H1 (cell line): ENCODE results near the gene ANKFN1. TPM values are rescaled to one million over a fixed set of nuclear protein-coding genes. Genes with fewer than 3 reads are reported as not detected.

ENCODE experiments used
- CTCF ChIA-PET: fragments of 300-600 bp; sonication (Branson Sonifier 250); formaldehyde crosslinking; loops from one replicate; lab custom pipeline; 2021; ENCODE audit not compliant: partially characterized antibody; lab: Charles Lee
- POLR2A ChIA-PET: fragments of 300-600 bp; sonication (Branson Sonifier 250); formaldehyde crosslinking; loops from one replicate; lab custom pipeline; 2021; ENCODE audit warnings: inconsistent platforms; ENCODE audit not compliant: partially characterized antibody; lab: Charles Lee
- DNase-seq, 2 experiments: peaks; one replicate each; pipeline versions ENCODE4 v3.0.0 to v3.0.0-alpha.2; 2010 to 2022; ENCODE audit warnings: low spot score in 2 of 2, low read depth in 1 of 2, mixed read lengths in 1 of 2
- FAIRE-seq: peaks from 2 replicates; lab custom pipeline; 2011; peaks lifted over from hg19 to GRCh38; lab: Jason Lieb, UNC
- H2AFZ ChIP-seq: 2 replicates; pipeline ENCODE4 v1.8.1; 2012; ENCODE audit warnings: low read length, inconsistent platforms
- H2AK5ac ChIP-seq: 2 replicates; pipeline ENCODE4 v1.6.1; 2013; ENCODE audit warnings: low read depth, low read length
- H2BK120ac ChIP-seq: replicated peaks from 2 replicates; pipeline ENCODE3; 2013; ENCODE audit warnings: low read depth, low read length, inconsistent platforms
- H2BK12ac ChIP-seq: 2 replicates; pipeline ENCODE4 v1.6.1; 2013; ENCODE audit warnings: low read depth, low read length
- H2BK15ac ChIP-seq: 2 replicates; pipeline ENCODE4 v1.6.1; 2013; ENCODE audit warnings: low read length
- H2BK20ac ChIP-seq: 2 replicates; pipeline ENCODE4 v1.6.1; 2013; ENCODE audit warnings: low read length
- H2BK5ac ChIP-seq: 2 replicates; pipeline ENCODE4 v1.6.1; 2013; ENCODE audit warnings: low read depth, low read length
- H3K14ac ChIP-seq: 2 replicates; pipeline ENCODE4 v1.6.1; 2013; ENCODE audit warnings: inconsistent platforms; ENCODE audit not compliant: insufficient read length
- H3K18ac ChIP-seq: 2 replicates; pipeline ENCODE4 v1.6.1; 2013; ENCODE audit warnings: low read length; ENCODE audit errors: extremely low read depth
- H3K23ac ChIP-seq: 2 replicates; pipeline ENCODE4 v1.6.1; 2013; ENCODE audit warnings: inconsistent platforms; ENCODE audit not compliant: insufficient read length
- H3K23me2 ChIP-seq: 2 replicates; pipeline ENCODE4 v1.6.1; 2013; ENCODE audit warnings: low read depth, low read length
- H3K27ac ChIP-seq: 2 replicates; pipeline ENCODE4 v1.6.1; 2011; ENCODE audit warnings: low read depth, low read length, inconsistent platforms
- H3K27me3 ChIP-seq, 4 experiments: replicated peaks in 1 of 4; 1 replicate in 1 of 4; 2 replicates in 3 of 4; pipeline versions ENCODE4 v1.6.1 to v1.8.1; 2011 to 2013; ENCODE audit warnings: low read length in 3 of 4, mild to moderate bottlenecking in 3 of 4, inconsistent platforms in 2 of 4, mixed read lengths in 2 of 4, moderate library complexity in 1 of 4; ENCODE audit not compliant: control insufficient read depth in 3 of 4, insufficient read depth in 3 of 4; ENCODE audit errors: extremely low read depth in 1 of 4
- H3K36me3 ChIP-seq, 4 experiments: 2 replicates each; pipeline versions ENCODE4 v1.6.1 to v1.8.1; 2011 to 2013; ENCODE audit warnings: mild to moderate bottlenecking in 4 of 4, low read length in 3 of 4, moderate library complexity in 2 of 4, control low read depth in 1 of 4, inconsistent platforms in 1 of 4; ENCODE audit not compliant: insufficient read depth in 4 of 4, control insufficient read depth in 2 of 4
- H3K4ac ChIP-seq: replicated peaks from 2 replicates; pipeline ENCODE3; 2013; ENCODE audit warnings: low read length, low read depth, mixed read lengths, inconsistent platforms; ENCODE audit not compliant: insufficient read length
- H3K4me1 ChIP-seq, 4 experiments: replicated peaks in 1 of 4; 1 replicate in 1 of 4; 2 replicates in 3 of 4; pipeline versions ENCODE4 v1.6.1 to v1.8.1; 2011 to 2013; ENCODE audit warnings: low read length in 3 of 4, inconsistent platforms in 2 of 4, mixed read lengths in 1 of 4; ENCODE audit not compliant: insufficient read depth in 4 of 4, control insufficient read depth in 3 of 4
- H3K4me2 ChIP-seq, 2 experiments: 2 replicates each; pipeline versions ENCODE4 v1.6.1 to v1.8.1; 2011 to 2013; ENCODE audit warnings: low read depth in 2 of 2, low read length in 2 of 2, control low read depth in 1 of 2, inconsistent platforms in 1 of 2, mild to moderate bottlenecking in 1 of 2; ENCODE audit not compliant: insufficient read depth in 1 of 2
- H3K4me3 ChIP-seq, 4 experiments: fragments of 200-600, 300-600 bp in 1 of 4; sonication (generic), shearing (Covaris generic), sonication (Bioruptor Twin) in 1 of 4; 2 replicates each; pipeline versions ENCODE4 v1.5.1 to v1.8.1; 2011 to 2016; ENCODE audit warnings: low read length in 4 of 4, low read depth in 3 of 4, control low read depth in 2 of 4, inconsistent platforms in 2 of 4, mild to moderate bottlenecking in 2 of 4, mixed read lengths in 1 of 4, moderate library complexity in 1 of 4; ENCODE audit not compliant: insufficient read depth in 2 of 4; ENCODE audit errors: extremely low read depth in 1 of 4
- H3K56ac ChIP-seq: replicated peaks from 2 replicates; pipeline ENCODE3; 2013; ENCODE audit warnings: low read depth, mild to moderate bottlenecking, mixed read lengths, low read length, inconsistent platforms; ENCODE audit not compliant: insufficient read length
- H3K79me1 ChIP-seq: 2 replicates; pipeline ENCODE4 v1.6.1; 2013; ENCODE audit warnings: low read depth, low read length, control low read depth
- H3K79me2 ChIP-seq, 2 experiments: 2 replicates each; pipeline versions ENCODE4 v1.6.1 to v1.8.1; 2012 to 2013; ENCODE audit warnings: low read length in 2 of 2, mild to moderate bottlenecking in 2 of 2, inconsistent platforms in 1 of 2; ENCODE audit not compliant: insufficient read depth in 2 of 2, control insufficient read depth in 1 of 2
- H3K9ac ChIP-seq, 4 experiments: replicated peaks in 1 of 4; 1 replicate in 1 of 4; 2 replicates in 3 of 4; pipeline versions ENCODE4 v1.6.1 to v1.8.1; 2011 to 2013; ENCODE audit warnings: low read depth in 3 of 4, low read length in 3 of 4, control low read depth in 2 of 4, mild to moderate bottlenecking in 2 of 4, moderate library complexity in 2 of 4, inconsistent platforms in 1 of 4; ENCODE audit errors: extremely low read depth in 1 of 4
- H3K9me3 ChIP-seq, 2 experiments: 2 replicates each; pipeline versions ENCODE4 v1.6.1 to v1.8.1; 2012 to 2013; ENCODE audit warnings: mild to moderate bottlenecking in 2 of 2, moderate library complexity in 2 of 2, control low read depth in 1 of 2, inconsistent platforms in 1 of 2, low read depth in 1 of 2, low read length in 1 of 2, mixed read lengths in 1 of 2; ENCODE audit not compliant: insufficient read depth in 2 of 2
- H4K20me1 ChIP-seq, 2 experiments: replicated peaks in 1 of 2; 2 replicates each; pipeline versions ENCODE3 to v1.8.1; 2011 to 2013; ENCODE audit warnings: inconsistent platforms in 2 of 2, low read length in 2 of 2, mild to moderate bottlenecking in 1 of 2; ENCODE audit not compliant: insufficient read depth in 2 of 2, control insufficient read depth in 1 of 2
- H4K5ac ChIP-seq: 2 replicates; pipeline ENCODE4 v1.6.1; 2013; ENCODE audit warnings: low read length, low read depth, mixed read lengths, inconsistent platforms; ENCODE audit not compliant: insufficient read length
- H4K8ac ChIP-seq: 2 replicates; pipeline ENCODE4 v1.8.0; 2013; ENCODE audit warnings: mild to moderate bottlenecking, moderate library complexity, low read length, inconsistent platforms; ENCODE audit not compliant: insufficient read depth; ENCODE audit errors: extremely low read depth
- H4K91ac ChIP-seq: replicated peaks from 2 replicates; pipeline ENCODE3; 2013; ENCODE audit warnings: low read length, mixed read lengths, inconsistent platforms; ENCODE audit not compliant: insufficient read length
- E2F6 ChIP-seq: IDR thresholded peaks from 2 replicates; pipeline ENCODE4 v1.6.1; 2012; ENCODE audit warnings: inconsistent platforms
- GABPA ChIP-seq: IDR thresholded peaks from 2 replicates; pipeline ENCODE4 v1.6.1; 2011; ENCODE audit warnings: mild to moderate bottlenecking, low read length, moderate library complexity, borderline replicate concordance; ENCODE audit not compliant: insufficient read depth
- SAP30 ChIP-seq: fragments of 300-600 bp; sonication (generic); IDR thresholded peaks from 2 replicates; pipeline ENCODE4 v1.7.1; 2012; ENCODE audit warnings: low read length, moderate library complexity, mild to moderate bottlenecking, inconsistent platforms; ENCODE audit not compliant: insufficient read depth, insufficient replicate concordance
- TEAD4 ChIP-seq: IDR thresholded peaks from 2 replicates; pipeline ENCODE4 v1.6.1; 2012; ENCODE audit warnings: low read depth, low read length, inconsistent platforms, mixed read lengths
- WGBS, 2 experiments: shearing (Covaris generic) in 1 of 2; methylation state at CpG; one replicate each; pipeline versions ENCODE4 v1.1.6 to v1.1.7; 2013 to 2015; ENCODE audit warnings: low lambda C conversion rate in 2 of 2, mixed read lengths in 2 of 2, inconsistent platforms in 1 of 2, low coverage in 1 of 2, missing lambda C conversion rate in 1 of 2; ENCODE audit not compliant: insufficient replicate concordance in 2 of 2, insufficient coverage in 1 of 2, insufficient read length in 1 of 2; ENCODE audit errors: extremely low coverage in 1 of 2, missing lambda C conversion rate in 1 of 2; 5-methylcytosine and 5-hydroxymethylcytosine counted together
- polyA plus RNA-seq, 7 experiments: library from polyadenylated mRNA; depleted of rRNA in 3 of 7; stranded (reverse) in 5 of 7; unstranded in 2 of 7; fragments of >200 nt in 5 of 7; fragments of 200-250 nt in 2 of 7; gene quantifications; 1 replicate in 5 of 7; 2 replicates in 1 of 7; 4 replicates in 1 of 7; pipeline versions ENCODE4 v1.2.1 to v1.2.3, GENCODE V29; 2011 to 2013; ENCODE audit warnings: missing spikeins in 2 of 7, mixed read lengths in 2 of 7
- total RNA-seq: library from RNA; stranded (reverse); fragmentation: NEBNext Ultra II Directional; extraction: Animal tissue kit (Norgen Biotek cat#: 25700); gene quantifications from 2 replicates; pipeline ENCODE4 v1.2.1, GENCODE V29; 2021

Gene ANKFN1
- total and polyA plus RNA-seq, 2 of the 8 experiments (the other 6 are each of a cell fraction or from before 2014, with no cell fraction given), result not detected

GRCh38 chr17:56114469-56114868 is 38.8 kb upstream of the ANKFN1 start:
- Histone ChIP-seq H3K14ac (no peak overlapping the region), H3K79me1 (no peaks in the 10 kb centered on the region), H4K91ac (no peak overlapping the region), H3K23ac (no peak overlapping the region), H3K79me2 (no peaks in the 10 kb centered on the region), H3K18ac (no peak overlapping the region), H2AK5ac (no peak overlapping the region), H3K23me2 (no peaks in the 10 kb centered on the region), H3K4ac (no peak overlapping the region), H3K4me3 (no peak overlapping the region), H4K5ac (no peak overlapping the region), H3K36me3 (no peaks in the 10 kb centered on the region), H2BK20ac (no peak overlapping the region), H3K27ac (no peak overlapping the region), H2BK120ac (no peak overlapping the region), H3K9ac (no peak overlapping the region), H3K56ac (no peak overlapping the region), H3K9me3 (no peaks in the 10 kb centered on the region), H2BK15ac (no peak overlapping the region), H2BK12ac (no peak overlapping the region), H3K4me1 (no peaks in the 10 kb centered on the region), H4K8ac (no peak overlapping the region), H2AFZ (no peak overlapping the region), H2BK5ac (no peak overlapping the region), H3K27me3 (no peaks in the 10 kb centered on the region), H4K20me1 (no peaks in the 10 kb centered on the region), H3K4me2 (no peak overlapping the region)
- CTCF ChIA-PET, result no interaction called here
- POLR2A ChIA-PET, result no interaction called here
- WGBS, 2 experiments, result 90% methylated on average over 1 of the region's 1 CpG; no CpG with 5 or more reads in 1 of the 2 experiments
- FAIRE-seq (no peak), DNase-seq (no peak)
- TF ChIP-seq TEAD4, result no peak
- TF ChIP-seq GABPA, result no peak
- no peak for TF ChIP-seq SAP30
- TF ChIP-seq E2F6, result no peak
